ENCODE results near the gene NPHP4. TPM values are rescaled to one million over a fixed set of nuclear protein-coding genes. Genes with fewer than 3 reads are reported as not detected.

NPHP4 gene
- total RNA-seq, 1 donor from 2014 or later, result 12.8 TPM

GRCh38 chr1:5850503-5850902 lies 141.7 kb downstream of the NPHP4 start:
- Mint-ChIP-seq H3K36me3 (ENCODE audit: unreplicated experiment) (no peaks in the 10 kb centered on the region), H3K4me1 (ENCODE audit: unreplicated experiment) (no peaks in the 10 kb centered on the region), H3K9me3 (ENCODE audit: unreplicated experiment) (no peaks in the 10 kb centered on the region), H3K4me3 (ENCODE audit: unreplicated experiment) (no peak overlapping the region), H3K27ac (ENCODE audit: unreplicated experiment) (no peak overlapping the region), H3K27me3 (ENCODE audit: unreplicated experiment) (no peaks in the 10 kb centered on the region)
- TF ChIP-seq, protein P1, sequence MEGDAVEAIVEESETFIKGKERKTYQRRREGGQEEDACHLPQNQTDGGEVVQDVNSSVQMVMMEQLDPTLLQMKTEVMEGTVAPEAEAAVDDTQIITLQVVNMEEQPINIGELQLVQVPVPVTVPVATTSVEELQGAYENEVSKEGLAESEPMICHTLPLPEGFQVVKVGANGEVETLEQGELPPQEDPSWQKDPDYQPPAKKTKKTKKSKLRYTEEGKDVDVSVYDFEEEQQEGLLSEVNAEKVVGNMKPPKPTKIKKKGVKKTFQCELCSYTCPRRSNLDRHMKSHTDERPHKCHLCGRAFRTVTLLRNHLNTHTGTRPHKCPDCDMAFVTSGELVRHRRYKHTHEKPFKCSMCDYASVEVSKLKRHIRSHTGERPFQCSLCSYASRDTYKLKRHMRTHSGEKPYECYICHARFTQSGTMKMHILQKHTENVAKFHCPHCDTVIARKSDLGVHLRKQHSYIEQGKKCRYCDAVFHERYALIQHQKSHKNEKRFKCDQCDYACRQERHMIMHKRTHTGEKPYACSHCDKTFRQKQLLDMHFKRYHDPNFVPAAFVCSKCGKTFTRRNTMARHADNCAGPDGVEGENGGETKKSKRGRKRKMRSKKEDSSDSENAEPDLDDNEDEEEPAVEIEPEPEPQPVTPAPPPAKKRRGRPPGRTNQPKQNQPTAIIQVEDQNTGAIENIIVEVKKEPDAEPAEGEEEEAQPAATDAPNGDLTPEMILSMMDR (IDR thresholded peaks at IDR 0.05), result no peak
- no peak for DNase-seq (ENCODE audit: extremely low spot score, unreplicated experiment)

DNA sequence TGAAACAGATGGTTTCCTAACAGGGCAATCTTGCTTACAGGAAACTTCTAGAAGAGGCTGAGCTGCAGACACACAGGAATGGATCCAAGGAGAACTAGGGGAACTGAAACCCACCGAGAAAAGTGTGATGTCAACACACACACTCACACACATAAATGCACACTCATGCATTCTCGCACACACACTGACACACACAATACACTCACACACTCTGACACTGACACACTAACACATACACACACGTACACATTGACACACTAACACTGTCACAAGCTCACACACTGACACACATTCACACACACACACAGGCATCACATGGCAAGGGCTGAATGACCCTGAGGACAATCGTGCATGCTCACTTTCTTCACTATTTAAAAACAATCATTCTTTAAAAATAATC lies 142.7 kb downstream of the NPHP4 start:
- Mint-ChIP-seq H3K9me3 (ENCODE audit: unreplicated experiment) (no peaks in the 10 kb centered on the region), H3K27me3 (ENCODE audit: unreplicated experiment) (no peaks in the 10 kb centered on the region), H3K27ac (ENCODE audit: unreplicated experiment) (no peak overlapping the region)

DNA sequence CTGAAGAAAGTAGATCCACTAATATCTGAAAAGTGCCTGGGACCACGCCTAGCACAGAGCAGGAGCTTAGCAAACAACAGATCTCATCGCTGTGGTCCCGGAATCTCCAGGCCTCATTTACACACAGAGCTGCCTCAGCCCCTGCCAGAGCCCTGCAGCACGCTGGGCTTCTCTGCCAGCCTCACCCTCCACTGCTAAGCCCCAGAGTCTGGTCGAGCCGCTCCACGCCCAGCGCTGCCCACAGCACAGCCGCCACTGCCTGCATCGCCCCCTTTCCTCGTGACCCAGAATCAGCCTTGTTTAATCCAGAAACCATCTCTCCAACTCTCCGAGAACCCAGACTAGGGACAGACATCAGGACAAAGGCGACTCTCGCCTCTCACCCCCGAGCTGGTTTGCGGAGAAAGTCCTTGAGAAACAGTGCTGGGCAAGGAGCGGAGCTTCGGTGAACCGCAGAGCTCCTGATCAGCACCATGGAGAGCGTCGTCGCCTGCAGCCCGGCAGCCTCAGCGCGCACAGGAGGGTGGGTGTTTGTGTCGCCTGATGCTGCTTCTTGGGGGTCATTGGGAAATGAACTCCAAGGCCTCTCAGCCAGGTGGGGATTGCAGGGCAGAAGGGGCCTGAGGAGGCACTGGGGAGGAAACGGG lies 145.1 kb downstream of the NPHP4 start:
- Mint-ChIP-seq H3K4me3 (ENCODE audit: unreplicated experiment) (no peak overlapping the region), H3K9me3 (ENCODE audit: unreplicated experiment) (no peaks in the 10 kb centered on the region), H3K27me3 (ENCODE audit: unreplicated experiment) (no peaks in the 10 kb centered on the region), H3K4me1 (ENCODE audit: unreplicated experiment) (no peaks in the 10 kb centered on the region), H3K36me3 (ENCODE audit: unreplicated experiment) (no peaks in the 10 kb centered on the region), H3K27ac (ENCODE audit: unreplicated experiment) (no peak overlapping the region)
- no peak for DNase-seq (ENCODE audit: extremely low spot score, unreplicated experiment)
- TF ChIP-seq, protein P1 (IDR thresholded peaks at IDR 0.05), result no peak

More for the DNA sequence above, 142.7 kb downstream of the NPHP4 start:
- DNase-seq (ENCODE audit: extremely low spot score, unreplicated experiment), result no peak
- Mint-ChIP-seq H3K4me1 (ENCODE audit: unreplicated experiment) (no peaks in the 10 kb centered on the region), H3K4me3 (ENCODE audit: unreplicated experiment) (no peak overlapping the region), H3K36me3 (ENCODE audit: unreplicated experiment) (no peaks in the 10 kb centered on the region)
- TF ChIP-seq, protein P1 (IDR thresholded peaks at IDR 0.05), result no peak

DNA sequence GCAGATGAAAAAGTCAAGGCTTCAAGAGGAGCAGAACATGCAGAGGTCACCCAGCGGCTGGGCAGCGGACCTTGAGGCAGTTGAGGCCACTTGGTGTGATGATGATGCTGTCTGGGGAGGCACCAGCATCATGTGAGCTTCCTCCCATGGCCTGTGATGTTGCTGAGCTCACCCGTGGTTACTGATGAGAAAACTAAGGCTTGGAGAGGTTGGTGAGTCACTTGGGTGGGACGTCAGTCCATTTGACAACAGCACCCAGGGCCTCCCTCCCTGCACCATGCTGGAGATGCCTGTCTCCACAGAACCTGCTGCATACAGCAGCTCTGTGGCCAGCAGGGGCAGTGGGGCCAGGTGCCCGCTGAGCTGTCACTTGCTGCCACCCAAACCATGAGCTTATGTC lies 146.8 kb downstream of the NPHP4 start:
- Mint-ChIP-seq H3K36me3 (ENCODE audit: unreplicated experiment) (no peaks in the 10 kb centered on the region), H3K27ac (ENCODE audit: unreplicated experiment) (no peak overlapping the region), H3K4me1 (ENCODE audit: unreplicated experiment) (no peaks in the 10 kb centered on the region), H3K4me3 (ENCODE audit: unreplicated experiment) (no peak overlapping the region), H3K9me3 (ENCODE audit: unreplicated experiment) (no peaks in the 10 kb centered on the region), H3K27me3 (ENCODE audit: unreplicated experiment) (no peaks in the 10 kb centered on the region)
- no peak for DNase-seq (ENCODE audit: extremely low spot score, unreplicated experiment)
- TF ChIP-seq, protein P1 (IDR thresholded peaks at IDR 0.05), result no peak

GRCh38 chr1:5844442-5844841 lies 147.8 kb downstream of the NPHP4 start:
- Mint-ChIP-seq H3K36me3 (ENCODE audit: unreplicated experiment) (no peaks in the 10 kb centered on the region), H3K27me3 (ENCODE audit: unreplicated experiment) (no peaks in the 10 kb centered on the region)

More at GRCh38 chr1:5844442-5844841, 147.8 kb downstream of the NPHP4 start:
- DNase-seq (ENCODE audit: extremely low spot score, unreplicated experiment), result no peak
- Mint-ChIP-seq H3K27ac (ENCODE audit: unreplicated experiment) (no peak overlapping the region), H3K9me3 (ENCODE audit: unreplicated experiment) (no peaks in the 10 kb centered on the region), H3K4me3 (ENCODE audit: unreplicated experiment) (no peak overlapping the region), H3K4me1 (ENCODE audit: unreplicated experiment) (no peaks in the 10 kb centered on the region)
- TF ChIP-seq, protein P1 (IDR thresholded peaks at IDR 0.05), result no peak
